Endothelial cell of umbilical vein (primary cell): Measurements from ENCODE around the gene SETBP1.

ENCODE experiments used
- CTCF ChIP-seq, 2 donors: IDR thresholded peaks; 1 replicate in 1 of 2; 2 replicates in 1 of 2; pipeline ENCODE4 v1.5.1; 2011; ENCODE audit warnings: low read length in 2 of 2, mild to moderate bottlenecking in 2 of 2, moderate library complexity in 2 of 2, control low read depth in 1 of 2, inconsistent platforms in 1 of 2, low read depth in 1 of 2; ENCODE audit not compliant: insufficient read depth in 1 of 2; ENCODE audit errors: extremely low read depth in 1 of 2
- GATA2 ChIP-seq: IDR thresholded peaks from 2 replicates; pipeline ENCODE4 v1.7.0; 2011; ENCODE audit warnings: low read depth, mild to moderate bottlenecking, moderate library complexity, mixed read lengths, low read length; ENCODE audit not compliant: insufficient read length, insufficient read depth
- POLR2A ChIP-seq: IDR thresholded peaks from 2 replicates; pipeline ENCODE4 v1.6.1; 2012; ENCODE audit warnings: low read depth, mild to moderate bottlenecking, control low read depth, low read length

GRCh38 chr18:44763327-44763726 is 82.6 kb downstream of the SETBP1 start:
- no peak for TF ChIP-seq CTCF (IDR thresholded peaks at IDR 0.05; ENCODE audit: extremely low read depth in 1 of 2, insufficient read depth in 1 of 2, low read depth in 1 of 2, low read length in 2 of 2)
- no peak for TF ChIP-seq POLR2A
- TF ChIP-seq GATA2 = no peak
